Panc1 (cell line): Measurements from ENCODE around the gene CUL7. TPM values are rescaled to one million over a fixed set of nuclear protein-coding genes. Genes with fewer than 3 reads are reported as not detected.

Source experiments
- ATAC-seq: fragments of 200-7000 bp; cut with Tn5 transposase; 2 replicates; pipeline ENCODE4 v1.9.1; 2020; ENCODE audit warnings: mild to moderate bottlenecking, moderate library complexity
- BruUV-seq: library from RNA; stranded (reverse); fragments of 400-500 nt; replicated peaks from 2 replicates; lab custom pipeline; 2021; lab: Mats Ljungman, UMichigan
- CTCF ChIA-PET: fragments of 300-600 bp; sonication (Branson Sonifier 250); formaldehyde crosslinking; loops from one replicate; lab custom pipeline; 2022; ENCODE audit warnings: antibody characterized with exemption; lab: Charles Lee
- POLR2A ChIA-PET: fragments of 300-600 bp; sonication (Branson Sonifier 250); formaldehyde crosslinking; loops from one replicate; lab custom pipeline; 2022; ENCODE audit warnings: antibody characterized with exemption; lab: Charles Lee
- DNase-seq: peaks from one replicate; pipeline ENCODE4 v3.0.0-alpha.2; 2010; ENCODE audit warnings: low read depth, low spot score
- H3K27ac ChIP-seq: 2 replicates; pipeline ENCODE4 v1.5.1; 2011; ENCODE audit warnings: mild to moderate bottlenecking, low read length, inconsistent platforms
- H3K27me3 ChIP-seq: fragments of 200-500 bp; sonication (Bioruptor generic); 2 replicates; pipeline ENCODE4 v1.6.0; 2014; ENCODE audit warnings: low read length, inconsistent platforms; ENCODE audit not compliant: control insufficient read depth, insufficient read depth
- H3K36me3 ChIP-seq: fragments of 200-500 bp; sonication (Bioruptor generic); 2 replicates; pipeline ENCODE4 v1.5.1; 2014; ENCODE audit warnings: inconsistent platforms, mild to moderate bottlenecking, low read length, moderate library complexity; ENCODE audit not compliant: control insufficient read depth, insufficient read depth
- H3K4me1 ChIP-seq: 2 replicates; pipeline ENCODE4 v1.5.1; 2011; ENCODE audit warnings: inconsistent platforms, mild to moderate bottlenecking, low read length, moderate library complexity; ENCODE audit not compliant: control insufficient read depth, insufficient read depth
- H3K4me3 ChIP-seq, 2 experiments: 2 replicates each; pipeline ENCODE4 v1.5.1; 2011 to 2012; ENCODE audit warnings: low read depth in 2 of 2, low read length in 2 of 2, mild to moderate bottlenecking in 2 of 2, inconsistent platforms in 1 of 2, moderate library complexity in 1 of 2
- H3K9me3 ChIP-seq: fragments of 200-500 bp; sonication (Bioruptor generic); 2 replicates; pipeline ENCODE4 v1.5.1; 2014; ENCODE audit warnings: low read depth, mild to moderate bottlenecking, inconsistent platforms, low read length, moderate library complexity; ENCODE audit not compliant: control insufficient read depth, insufficient read depth
- CTCF ChIP-seq: fragments of 450-650 bp; IDR thresholded peaks from 2 replicates; pipeline ENCODE4 v1.5.1; 2017; ENCODE audit warnings: mild to moderate bottlenecking
- POLR2AphosphoS5 ChIP-seq: IDR thresholded peaks from 2 replicates; pipeline ENCODE4 v1.6.1; 2012; ENCODE audit warnings: mild to moderate bottlenecking, low read depth, low read length, moderate library complexity
- REST ChIP-seq, 2 experiments: IDR thresholded peaks; 2 replicates each; pipeline ENCODE4 v1.6.1; 2011 to 2012; ENCODE audit warnings: low read depth in 2 of 2, control low read depth in 1 of 2, low read length in 1 of 2, mild to moderate bottlenecking in 1 of 2, moderate library complexity in 1 of 2; ENCODE audit not compliant: insufficient read depth in 1 of 2
- SIN3A ChIP-seq: IDR thresholded peaks from 2 replicates; pipeline ENCODE4 v1.6.1; 2012; ENCODE audit warnings: low read depth, mild to moderate bottlenecking, low read length, moderate library complexity, borderline replicate concordance; ENCODE audit not compliant: insufficient read depth
- TCF7L2 ChIP-seq: IDR thresholded peaks from 2 replicates; pipeline ENCODE4 v1.6.1; 2011; ENCODE audit warnings: mild to moderate bottlenecking, low read depth, low read length, inconsistent platforms
- in situ Hi-C: cut with HindIII; loops from 2 replicates; pipeline ENCODE4 v1.10.0; 2016; ENCODE audit warnings: low sequenced_read_pairs, low pct_unique_long_range_greater_than_20kb
- intact Hi-C: fragments of 100-400 bp; cut with micrococcal nuclease; formaldehyde crosslinking; loops from one replicate; pipeline ENCODE4 v1.10.0; 2022; ENCODE audit not compliant: unreplicated experiment
- total RNA-seq: library from RNA; stranded (reverse); gene quantifications from one replicate; pipeline ENCODE4 v1.2.1, GENCODE V29; 2021; ENCODE audit not compliant: unreplicated experiment

CUL7 gene
- total RNA-seq, 1 experiment from 2014 or later = 32.1 TPM

GRCh38 chr6:43070028-43070632 lies 16.5 kb upstream of the CUL7 start:
- in situ Hi-C loops = no loop called here
- no peaks in the 10 kb centered on the region for H3K36me3 ChIP-seq
- intact Hi-C loops = loop anchor here (5.0 kb wide), 1 partner anchor 57 kb away; no protein-coding TSS in a partner anchor
- peak; percentile 86 for TF ChIP-seq CTCF
- no peak for TF ChIP-seq TCF7L2
- no peak for TF ChIP-seq REST (IDR thresholded peaks at IDR 0.05; ENCODE audit: insufficient read depth in 1 of 2, low read depth in 2 of 2, low read length in 1 of 2)
- peak overlapping the region; percentile 73 for H3K27ac ChIP-seq
- ATAC-seq = peak; percentile 77
- peaks cover 4% of the 10 kb centered on the region for H3K4me1 ChIP-seq
- ChIA-PET CTCF (interaction anchor here (0.7 kb wide), 2 partner anchors 22 to 60 kb away, joined by 3 read pairs; no protein-coding TSS in a partner anchor), POLR2A (no interaction called here)
- H3K4me3 ChIP-seq = no peak overlapping the region
- DNase-seq = no peak
- BruUV-seq = no TSS peak
- H3K9me3 ChIP-seq = no peaks in the 10 kb centered on the region
- no peaks in the 10 kb centered on the region for H3K27me3 ChIP-seq

GRCh38 chr6:43062818-43063217 lies 9.2 kb upstream of the CUL7 start:
- in situ Hi-C loops = no loop called here
- DNase-seq (no peak), ATAC-seq (no peak)
- ChIA-PET CTCF (no interaction called here), POLR2A (no interaction called here)
- Histone ChIP-seq H3K27me3 (no peaks in the 10 kb centered on the region), H3K4me1 (peaks cover 11% of the 10 kb centered on the region), H3K4me3 (no peak overlapping the region), H3K9me3 (no peaks in the 10 kb centered on the region), H3K36me3 (peaks cover 5% of the 10 kb centered on the region; the same call in 1 of the 2 replicates), H3K27ac (no peak overlapping the region)
- BruUV-seq = no TSS peak
- intact Hi-C loops = no loop called here
- TF ChIP-seq REST (IDR thresholded peaks at IDR 0.05; ENCODE audit: insufficient read depth in 1 of 2, low read depth in 2 of 2, low read length in 1 of 2) (no peak), SIN3A (no peak), POLR2AphosphoS5 (no peak), TCF7L2 (no peak), CTCF (no peak)
